Caco-2 (cell line): ENCODE results near the gene PCDHGA9. TPM values are rescaled to one million over a fixed set of nuclear protein-coding genes. Genes with fewer than 3 reads are reported as not detected.
A peak's percentile ranks its signal among the peaks of the same experiment; 100 is the strongest.

Experiments used
- BruUV-seq: library from RNA; stranded (reverse); fragments of 400-500 nt; replicated peaks from 2 replicates; lab custom pipeline; 2021; lab: Mats Ljungman, UMichigan
- CTCF ChIA-PET: fragments of 300-600 bp; sonication (Branson Sonifier 250); formaldehyde crosslinking; loops from one replicate; lab custom pipeline; 2022; ENCODE audit warnings: antibody characterized with exemption; lab: Charles Lee
- POLR2A ChIA-PET: fragments of 300-600 bp; sonication (Branson Sonifier 250); formaldehyde crosslinking; loops from one replicate; lab custom pipeline; 2022; ENCODE audit warnings: antibody characterized with exemption; lab: Charles Lee
- DNase-seq, 2 experiments: peaks; one replicate each; pipeline versions ENCODE4 v3.0.0 to v3.0.0-alpha.2; 2020 to 2022
- H3K27me3 ChIP-seq: replicated peaks from 2 replicates; pipeline ENCODE4 v1.6.0; 2011; ENCODE audit warnings: low read length; ENCODE audit not compliant: control insufficient read depth, insufficient read depth
- H3K36me3 ChIP-seq: 2 replicates; pipeline ENCODE4 v1.5.1; 2011; ENCODE audit warnings: low read length; ENCODE audit not compliant: control insufficient read depth, insufficient read depth
- H3K4me1 ChIP-seq: fragments of 250-450 bp; sonication (Bioruptor Pico); 2 replicates; pipeline ENCODE4 v1.5.1; 2020; ENCODE audit warnings: mild to moderate bottlenecking
- H3K4me3 ChIP-seq: 2 replicates; pipeline ENCODE4 v1.5.1; 2011; ENCODE audit warnings: low read depth, mild to moderate bottlenecking, control low read depth, low read length
- H3K9me3 ChIP-seq: fragments of 250-450 bp; sonication (Bioruptor Pico); 2 replicates; pipeline ENCODE4 v1.5.1; 2020; ENCODE audit warnings: mild to moderate bottlenecking, moderate library complexity
- H3K27ac Mint-ChIP-seq: one replicate; pipeline ENCODE4 v1.8.0; 2022; ENCODE audit warnings: mixed read lengths; ENCODE audit not compliant: unreplicated experiment
- H3K27me3 Mint-ChIP-seq: one replicate; pipeline ENCODE4 v1.8.0; 2022; ENCODE audit warnings: mixed read lengths; ENCODE audit not compliant: insufficient read depth, unreplicated experiment
- H3K36me3 Mint-ChIP-seq: one replicate; pipeline ENCODE4 v1.8.0; 2022; ENCODE audit warnings: mild to moderate bottlenecking, mixed read lengths; ENCODE audit not compliant: insufficient read depth, unreplicated experiment
- H3K4me1 Mint-ChIP-seq: one replicate; pipeline ENCODE4 v1.8.0; 2022; ENCODE audit warnings: low read depth, mixed read lengths; ENCODE audit not compliant: unreplicated experiment
- H3K4me3 Mint-ChIP-seq: one replicate; pipeline ENCODE4 v1.8.0; 2022; ENCODE audit warnings: mild to moderate bottlenecking, moderate library complexity, mixed read lengths; ENCODE audit not compliant: unreplicated experiment
- H3K9me3 Mint-ChIP-seq: one replicate; pipeline ENCODE4 v1.8.0; 2022; ENCODE audit warnings: mixed read lengths; ENCODE audit not compliant: unreplicated experiment
- CTCF ChIP-seq, 2 experiments: fragments of 200-600 bp in 1 of 2; IDR thresholded peaks; 1 replicate in 1 of 2; 2 replicates in 1 of 2; pipeline versions ENCODE4 v1.5.1 to v1.8.0; 2011 to 2022; ENCODE audit warnings: antibody characterized with exemption in 1 of 2, control low read depth in 1 of 2, inconsistent platforms in 1 of 2, low read depth in 1 of 2, low read length in 1 of 2, mild to moderate bottlenecking in 1 of 2, moderate library complexity in 1 of 2; ENCODE audit not compliant: insufficient read depth in 1 of 2, severe bottlenecking in 1 of 2, unreplicated experiment in 1 of 2
- intact Hi-C: fragments of 100-400 bp; cut with micrococcal nuclease; formaldehyde crosslinking; loops from one replicate; pipeline ENCODE4 v1.10.0; 2022; ENCODE audit not compliant: unreplicated experiment
- total RNA-seq: library from RNA; stranded (reverse); gene quantifications from 2 replicates; pipeline ENCODE4 v1.2.3, GENCODE V29; 2022

The PCDHGA9 gene
- total RNA-seq, 1 experiment from 2014 or later, result 2.8 TPM

- H3K36me3 ChIP-seq, result no peaks in the 10 kb centered on the region
- no peaks in the 10 kb centered on the region for H3K36me3 Mint-ChIP-seq
- H3K9me3 Mint-ChIP-seq, result peaks cover 21% of the 10 kb centered on the region
- no peak overlapping the region for H3K27ac Mint-ChIP-seq
- H3K4me1 ChIP-seq, result no peaks in the 10 kb centered on the region
- no peaks in the 10 kb centered on the region; the same call in 1 of the 2 replicates for H3K9me3 ChIP-seq
- H3K4me3 Mint-ChIP-seq, result no peak overlapping the region
- BruUV-seq, result no TSS peak
- ChIA-PET CTCF (no interaction called here), POLR2A (no interaction called here)
- no peak overlapping the region for H3K4me3 ChIP-seq
- no peaks in the 10 kb centered on the region for H3K27me3 Mint-ChIP-seq
- intact Hi-C loops, result no loop called here
- H3K4me1 Mint-ChIP-seq, result no peaks in the 10 kb centered on the region
- no peak for TF ChIP-seq CTCF (IDR thresholded peaks at IDR 0.05; ENCODE audit: insufficient read depth in 1 of 2, low read depth in 1 of 2, low read length in 1 of 2, severe bottlenecking in 1 of 2, unreplicated experiment in 1 of 2)
- H3K27me3 ChIP-seq, result no peaks in the 10 kb centered on the region
- DNase-seq, result no peak
Observed at GRCh38 chr5:141366016-141366896, 36.3 kb upstream of the PCDHGA9 start.

- Histone ChIP-seq H3K4me1 (no peaks in the 10 kb centered on the region), H3K36me3 (no peaks in the 10 kb centered on the region), H3K4me3 (no peak within 1 kb of the TSS), H3K27me3 (no peaks in the 10 kb centered on the region), H3K9me3 (no peaks in the 10 kb centered on the region; the same call in 1 of the 2 replicates)
- H3K4me3 Mint-ChIP-seq, result no peak within 1 kb of the TSS
- no peak within 1 kb of the TSS for H3K27ac Mint-ChIP-seq
- no TSS peak for BruUV-seq
- peak in 1 of 2 experiments; percentile 19 for DNase-seq
- intact Hi-C loops, result no loop called here
- H3K27me3 Mint-ChIP-seq, result no peaks in the 10 kb centered on the region
- no peaks in the 10 kb centered on the region for H3K4me1 Mint-ChIP-seq
- ChIA-PET POLR2A (no interaction called here), CTCF (interaction anchor here (0.9 to 1.8 kb wide), 7 partner anchors 27 to 194 kb away, joined by 3 to 8 read pairs (median 5); partner anchors contain the start of genes PCDHB14, PCDHGB5 and TAF7)
- TF ChIP-seq CTCF (IDR thresholded peaks at IDR 0.05; ENCODE audit: insufficient read depth in 1 of 2, low read depth in 1 of 2, low read length in 1 of 2, severe bottlenecking in 1 of 2, unreplicated experiment in 1 of 2), result no peak
- H3K36me3 Mint-ChIP-seq, result no peaks in the 10 kb centered on the region
- peaks cover 7% of the 10 kb centered on the region for H3K9me3 Mint-ChIP-seq
Observed at GRCh38 chr5:141369994-141370848, 32.4 kb upstream of the PCDHGA9 start, which contains the start of gene PCDHGB3. TSS of gene PCDHGB3 (plus strand) at chr5:141370242. CDS start at chr5:141370395, 153 bp downstream.
